Brain microvascular endothelial cell (primary cell): ENCODE data around the gene EHD4.

Source experiments
- DNase-seq: peaks from one replicate; pipeline ENCODE4 v3.0.0-alpha.2; 2020
- H3K27ac ChIP-seq: fragments of 250-450 bp; sonication (Bioruptor Pico); 2 replicates; pipeline ENCODE4 v1.5.1; 2020; ENCODE audit warnings: mild to moderate bottlenecking, moderate library complexity
- H3K27me3 ChIP-seq: fragments of 250-450 bp; sonication (Bioruptor Pico); replicated peaks from 2 replicates; pipeline ENCODE4 v1.5.1; 2020; ENCODE audit warnings: mild to moderate bottlenecking
- H3K36me3 ChIP-seq: fragments of 250-450 bp; sonication (Bioruptor Pico); replicated peaks from 2 replicates; pipeline ENCODE4 v1.5.1; 2020; ENCODE audit warnings: mild to moderate bottlenecking
- H3K4me3 ChIP-seq: 2 replicates; pipeline ENCODE4 v1.5.1; 2011; ENCODE audit warnings: low read depth, mild to moderate bottlenecking, control low read depth, low read length, moderate library complexity
- CTCF ChIP-seq: IDR thresholded peaks from 2 replicates; pipeline ENCODE4 v1.5.1; 2011; ENCODE audit warnings: low read depth, mild to moderate bottlenecking, moderate library complexity, low read length, control low read depth, inconsistent platforms; ENCODE audit errors: missing control alignments
- in situ Hi-C: cut with HindIII; loops from 2 replicates; pipeline ENCODE4 v1.10.0; 2017; ENCODE audit warnings: low sequenced_read_pairs, low pct_ligation_motif_present

The EHD4 gene

GRCh38 chr15:41981371-41982132 is 9.2 kb upstream of the EHD4 start:
- no peaks in the 10 kb centered on the region for H3K27me3 ChIP-seq
- no peaks in the 10 kb centered on the region for H3K36me3 ChIP-seq
- TF ChIP-seq CTCF: no peak
- DNase-seq: no peak
- in situ Hi-C loops: no loop called here
- H3K27ac ChIP-seq: no peak overlapping the region
- H3K4me3 ChIP-seq: no peak overlapping the region

GRCh38 chr15:41980654-41981323 is 8.4 kb upstream of the EHD4 start:
- DNase-seq: no peak
- in situ Hi-C loops: no loop called here
- H3K27me3 ChIP-seq: no peaks in the 10 kb centered on the region
- no peak overlapping the region for H3K4me3 ChIP-seq
- TF ChIP-seq CTCF: no peak
- no peak overlapping the region for H3K27ac ChIP-seq
- H3K36me3 ChIP-seq: no peaks in the 10 kb centered on the region

GRCh38 chr15:41979493-41980266 is 7.3 kb upstream of the EHD4 start:
- no peaks in the 10 kb centered on the region for H3K36me3 ChIP-seq
- no peak for DNase-seq
- in situ Hi-C loops: no loop called here
- no peak for TF ChIP-seq CTCF
- H3K4me3 ChIP-seq: no peak overlapping the region
- H3K27me3 ChIP-seq: no peaks in the 10 kb centered on the region
- H3K27ac ChIP-seq: no peak overlapping the region

- in situ Hi-C loops: no loop called here
- no peaks in the 10 kb centered on the region for H3K27me3 ChIP-seq
- TF ChIP-seq CTCF: no peak
- H3K4me3 ChIP-seq: no peak overlapping the region
- H3K36me3 ChIP-seq: no peaks in the 10 kb centered on the region
- DNase-seq: no peak
- no peak overlapping the region for H3K27ac ChIP-seq
These were observed 6.2 kb upstream of the EHD4 start for GRCh38 chr15:41978534-41978933.

- in situ Hi-C loops: no loop called here
- H3K27me3 ChIP-seq: no peaks in the 10 kb centered on the region
- DNase-seq: no peak
- H3K4me3 ChIP-seq: no peak overlapping the region
- H3K36me3 ChIP-seq: no peaks in the 10 kb centered on the region
- TF ChIP-seq CTCF: no peak
- no peak overlapping the region for H3K27ac ChIP-seq
These were observed 5.5 kb upstream of the EHD4 start for GRCh38 chr15:41977757-41978383.
